SK-N-SH (cell line): ENCODE measurements around the gene ZNF729. TPM values are rescaled to one million over a fixed set of nuclear protein-coding genes. Genes with fewer than 3 reads are reported as not detected.

Experiments used
- CTCF ChIA-PET: fragments of 300-600, 350-600 bp; formaldehyde crosslinking; extraction: SDS; loops from one replicate; lab custom pipeline; 2021; lab: Yijun Ruan, JAX
- POLR2A ChIA-PET: fragments of 350-600 bp; sonication (Branson Sonifier 250); formaldehyde crosslinking; extraction: SDS; loops from one replicate; lab custom pipeline; 2020; ENCODE audit warnings: antibody characterized with exemption, inconsistent platforms; lab: Yijun Ruan, JAX
- DNase-seq: peaks from one replicate; pipeline ENCODE4 v3.0.0; 2012
- H2AFZ ChIP-seq: fragments of 200-600 bp; sonication (generic); 2 replicates; pipeline ENCODE4 v1.8.1; 2016; ENCODE audit warnings: antibody characterized with exemption, mild to moderate bottlenecking, low read depth
- H3F3A ChIP-seq: fragments of 200-600 bp; sonication (generic); replicated peaks from 2 replicates; pipeline ENCODE3; 2016; ENCODE audit warnings: antibody characterized with exemption, mild to moderate bottlenecking; ENCODE audit not compliant: insufficient read depth
- H3K27ac ChIP-seq, 2 experiments: fragments of 200-500 bp in 1 of 2; fragments of 200-600 bp in 1 of 2; sonication (Bioruptor generic) in 1 of 2; sonication (generic), shearing (Covaris generic) in 1 of 2; 2 replicates each; pipeline versions ENCODE4 v1.5.1 to v1.6.1; 2014 to 2016; ENCODE audit warnings: low read depth in 2 of 2, inconsistent platforms in 1 of 2, low read length in 1 of 2, mild to moderate bottlenecking in 1 of 2, mixed read lengths in 1 of 2
- H3K27me3 ChIP-seq: fragments of 200-600 bp; sonication (generic), shearing (Covaris generic); 2 replicates; pipeline ENCODE4 v1.6.1; 2016; ENCODE audit warnings: mixed run types; ENCODE audit not compliant: insufficient read depth
- H3K36me3 ChIP-seq, 2 experiments: fragments of 200-500 bp in 1 of 2; fragments of 200-600 bp in 1 of 2; sonication (Bioruptor generic) in 1 of 2; sonication (generic) in 1 of 2; replicated peaks in 1 of 2; 2 replicates each; pipeline versions ENCODE3 to v1.5.1; 2014 to 2016; ENCODE audit warnings: low read length in 1 of 2, mild to moderate bottlenecking in 1 of 2; ENCODE audit not compliant: insufficient read depth in 2 of 2, control insufficient read depth in 1 of 2
- H3K4me1 ChIP-seq, 2 experiments: fragments of 200-500 bp in 1 of 2; fragments of 200-600 bp in 1 of 2; sonication (Bioruptor generic) in 1 of 2; sonication (generic), shearing (Covaris generic) in 1 of 2; 2 replicates each; pipeline versions ENCODE4 v1.5.1 to v1.6.1; 2014 to 2016; ENCODE audit warnings: low read depth in 1 of 2, low read length in 1 of 2, mixed run types in 1 of 2; ENCODE audit not compliant: insufficient read depth in 2 of 2, control insufficient read depth in 1 of 2
- H3K4me2 ChIP-seq: fragments of 200-600 bp; sonication (generic), shearing (Covaris generic); 2 replicates; pipeline ENCODE4 v1.6.1; 2017; ENCODE audit warnings: mixed run types
- H3K4me3 ChIP-seq, 2 experiments: fragments of 200-500 bp in 1 of 2; fragments of 200-600 bp in 1 of 2; sonication (Bioruptor generic) in 1 of 2; sonication (generic), shearing (Covaris generic) in 1 of 2; 2 replicates each; pipeline versions ENCODE4 v1.5.1 to v1.8.1; 2014 to 2016; ENCODE audit warnings: low read depth in 2 of 2, inconsistent platforms in 1 of 2, low read length in 1 of 2, mild to moderate bottlenecking in 1 of 2, mixed read lengths in 1 of 2, moderate library complexity in 1 of 2
- H3K79me2 ChIP-seq: fragments of 200-600 bp; sonication (generic); 2 replicates; pipeline ENCODE4 v1.8.1; 2017; ENCODE audit warnings: mild to moderate bottlenecking; ENCODE audit not compliant: insufficient read depth
- H3K9ac ChIP-seq: fragments of 200-600 bp; sonication (generic); 2 replicates; pipeline ENCODE4 v1.6.1; 2017; ENCODE audit warnings: mixed run types
- H3K9me2 ChIP-seq: fragments of 200-600 bp; sonication (generic); 2 replicates; pipeline ENCODE4 v1.6.1; 2017; ENCODE audit warnings: mixed run types
- H3K9me3 ChIP-seq: fragments of 200-600 bp; sonication (generic); 2 replicates; pipeline ENCODE4 v1.6.1; 2017; ENCODE audit warnings: mixed run types, mild to moderate bottlenecking, moderate library complexity
- H4K20me1 ChIP-seq: fragments of 200-600 bp; sonication (generic); 2 replicates; pipeline ENCODE4 v1.6.1; 2017; ENCODE audit warnings: mild to moderate bottlenecking, mixed run types; ENCODE audit not compliant: insufficient read depth
- CHD2 ChIP-seq: fragments of 150-350 bp; IDR thresholded peaks from 2 replicates; pipeline ENCODE4 v1.6.1; 2018; ENCODE audit warnings: low read length; ENCODE audit not compliant: partially characterized antibody
- EP300 ChIP-seq, 2 experiments: IDR thresholded peaks; 2 replicates each; pipeline versions ENCODE4 v1.4.0 to v1.6.1; 2012; ENCODE audit warnings: borderline replicate concordance in 1 of 2, low read depth in 1 of 2, low read length in 1 of 2
- EZH2phosphoT487 ChIP-seq: fragments of 200-600 bp; sonication (generic); IDR thresholded peaks from 2 replicates; pipeline ENCODE4 v1.6.1; 2017; ENCODE audit warnings: low read depth, mixed run types, mild to moderate bottlenecking, antibody characterized with exemption, moderate library complexity, borderline replicate concordance
- FOXM1 ChIP-seq: IDR thresholded peaks from 2 replicates; pipeline ENCODE4 v1.4.0; 2012; ENCODE audit warnings: low read depth, mild to moderate bottlenecking
- GATA2 ChIP-seq: sonication (generic); formaldehyde crosslinking; IDR thresholded peaks from 2 replicates; pipeline ENCODE4 v1.5.0; 2020; ENCODE audit warnings: mild to moderate bottlenecking, missing genetic modification reagents
- JUND ChIP-seq: IDR thresholded peaks from 2 replicates; pipeline ENCODE4 v1.4.0; 2012
- MXI1 ChIP-seq: IDR thresholded peaks from 2 replicates; pipeline ENCODE4 v1.6.1; 2012; ENCODE audit warnings: mild to moderate bottlenecking, low read depth, low read length, improper control_type of control experiment
- RCOR1 ChIP-seq: fragments of 150-350 bp; IDR thresholded peaks from 2 replicates; pipeline ENCODE4 v1.6.1; 2017; ENCODE audit warnings: antibody characterized with exemption, low read length
- RXRA ChIP-seq: IDR thresholded peaks from 2 replicates; pipeline ENCODE4 v1.4.0; 2012; ENCODE audit warnings: low read depth, mild to moderate bottlenecking, borderline replicate concordance
- SIN3A ChIP-seq: IDR thresholded peaks from 2 replicates; pipeline ENCODE4 v1.6.1; 2012; ENCODE audit warnings: low read depth, mild to moderate bottlenecking, low read length, moderate library complexity, borderline replicate concordance
- TAF1 ChIP-seq: IDR thresholded peaks from 2 replicates; pipeline ENCODE4 v1.6.1; 2012; ENCODE audit warnings: low read depth, mild to moderate bottlenecking, low read length, moderate library complexity, borderline replicate concordance
- TCF12 ChIP-seq: IDR thresholded peaks from 2 replicates; pipeline ENCODE4 v1.4.0; 2012
- YY1 ChIP-seq: IDR thresholded peaks from 2 replicates; pipeline ENCODE4 v1.4.0; 2012; ENCODE audit warnings: low read depth, mild to moderate bottlenecking
- polyA plus RNA-seq, 3 experiments: library from polyadenylated mRNA; depleted of rRNA; stranded (reverse); fragments of >200 nt; gene quantifications; 2 replicates each; pipeline ENCODE4 v1.2.3, GENCODE V29; 2012
- TF ChIP-seq, protein P1 (sequence below): IDR thresholded peaks from 2 replicates; pipeline ENCODE4; 2012
- TF ChIP-seq, protein P2 (sequence below): IDR thresholded peaks from 2 replicates; pipeline ENCODE4 v1.6.1; 2012; ENCODE audit warnings: mild to moderate bottlenecking, low read depth, low read length, moderate library complexity
- TF ChIP-seq, protein P3 (sequence below): fragments of 200-600 bp; sonication (generic); IDR thresholded peaks from 2 replicates; pipeline ENCODE4 v1.6.1; 2017; ENCODE audit warnings: antibody characterized with exemption, mild to moderate bottlenecking, moderate library complexity

ZNF729 gene
- polyA plus RNA-seq, 1 of the 3 experiments (the other 2 are of a cell fraction), result not detected

DNA sequence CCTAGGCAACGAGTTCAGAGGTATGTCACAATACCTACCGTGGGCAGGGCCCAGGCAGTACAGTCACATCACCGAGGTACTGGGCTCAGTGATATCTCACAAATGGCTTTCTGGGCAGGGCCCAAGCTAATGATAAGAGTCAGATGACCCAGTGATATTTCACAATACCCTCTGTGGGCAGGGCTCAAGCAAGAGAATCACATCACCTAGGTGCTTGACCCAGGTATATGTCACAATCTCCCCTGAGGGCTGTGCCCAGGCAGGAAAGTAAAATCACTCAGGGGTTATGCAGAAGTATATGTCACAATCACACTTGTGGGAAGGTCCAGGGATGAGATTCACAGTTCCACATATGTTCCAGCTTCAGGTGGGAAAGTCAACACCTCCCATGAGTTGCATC lies 45.3 kb downstream of the ZNF729 start (continued):
- TF ChIP-seq, protein P1, sequence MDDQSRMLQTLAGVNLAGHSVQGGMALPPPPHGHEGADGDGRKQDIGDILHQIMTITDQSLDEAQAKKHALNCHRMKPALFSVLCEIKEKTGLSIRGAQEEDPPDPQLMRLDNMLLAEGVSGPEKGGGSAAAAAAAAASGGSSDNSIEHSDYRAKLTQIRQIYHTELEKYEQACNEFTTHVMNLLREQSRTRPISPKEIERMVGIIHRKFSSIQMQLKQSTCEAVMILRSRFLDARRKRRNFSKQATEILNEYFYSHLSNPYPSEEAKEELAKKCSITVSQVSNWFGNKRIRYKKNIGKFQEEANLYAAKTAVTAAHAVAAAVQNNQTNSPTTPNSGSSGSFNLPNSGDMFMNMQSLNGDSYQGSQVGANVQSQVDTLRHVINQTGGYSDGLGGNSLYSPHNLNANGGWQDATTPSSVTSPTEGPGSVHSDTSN, result no peak
- TF ChIP-seq, protein P2, sequence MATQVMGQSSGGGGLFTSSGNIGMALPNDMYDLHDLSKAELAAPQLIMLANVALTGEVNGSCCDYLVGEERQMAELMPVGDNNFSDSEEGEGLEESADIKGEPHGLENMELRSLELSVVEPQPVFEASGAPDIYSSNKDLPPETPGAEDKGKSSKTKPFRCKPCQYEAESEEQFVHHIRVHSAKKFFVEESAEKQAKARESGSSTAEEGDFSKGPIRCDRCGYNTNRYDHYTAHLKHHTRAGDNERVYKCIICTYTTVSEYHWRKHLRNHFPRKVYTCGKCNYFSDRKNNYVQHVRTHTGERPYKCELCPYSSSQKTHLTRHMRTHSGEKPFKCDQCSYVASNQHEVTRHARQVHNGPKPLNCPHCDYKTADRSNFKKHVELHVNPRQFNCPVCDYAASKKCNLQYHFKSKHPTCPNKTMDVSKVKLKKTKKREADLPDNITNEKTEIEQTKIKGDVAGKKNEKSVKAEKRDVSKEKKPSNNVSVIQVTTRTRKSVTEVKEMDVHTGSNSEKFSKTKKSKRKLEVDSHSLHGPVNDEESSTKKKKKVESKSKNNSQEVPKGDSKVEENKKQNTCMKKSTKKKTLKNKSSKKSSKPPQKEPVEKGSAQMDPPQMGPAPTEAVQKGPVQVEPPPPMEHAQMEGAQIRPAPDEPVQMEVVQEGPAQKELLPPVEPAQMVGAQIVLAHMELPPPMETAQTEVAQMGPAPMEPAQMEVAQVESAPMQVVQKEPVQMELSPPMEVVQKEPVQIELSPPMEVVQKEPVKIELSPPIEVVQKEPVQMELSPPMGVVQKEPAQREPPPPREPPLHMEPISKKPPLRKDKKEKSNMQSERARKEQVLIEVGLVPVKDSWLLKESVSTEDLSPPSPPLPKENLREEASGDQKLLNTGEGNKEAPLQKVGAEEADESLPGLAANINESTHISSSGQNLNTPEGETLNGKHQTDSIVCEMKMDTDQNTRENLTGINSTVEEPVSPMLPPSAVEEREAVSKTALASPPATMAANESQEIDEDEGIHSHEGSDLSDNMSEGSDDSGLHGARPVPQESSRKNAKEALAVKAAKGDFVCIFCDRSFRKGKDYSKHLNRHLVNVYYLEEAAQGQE, result no peak
- no peak for TF ChIP-seq MXI1
- TF ChIP-seq RCOR1, result no peak
- no peak for TF ChIP-seq SIN3A
- TF ChIP-seq TAF1, result no peak
- TF ChIP-seq YY1, result no peak
- no peak for TF ChIP-seq CHD2
- TF ChIP-seq TCF12, result no peak
- TF ChIP-seq, protein P3, sequence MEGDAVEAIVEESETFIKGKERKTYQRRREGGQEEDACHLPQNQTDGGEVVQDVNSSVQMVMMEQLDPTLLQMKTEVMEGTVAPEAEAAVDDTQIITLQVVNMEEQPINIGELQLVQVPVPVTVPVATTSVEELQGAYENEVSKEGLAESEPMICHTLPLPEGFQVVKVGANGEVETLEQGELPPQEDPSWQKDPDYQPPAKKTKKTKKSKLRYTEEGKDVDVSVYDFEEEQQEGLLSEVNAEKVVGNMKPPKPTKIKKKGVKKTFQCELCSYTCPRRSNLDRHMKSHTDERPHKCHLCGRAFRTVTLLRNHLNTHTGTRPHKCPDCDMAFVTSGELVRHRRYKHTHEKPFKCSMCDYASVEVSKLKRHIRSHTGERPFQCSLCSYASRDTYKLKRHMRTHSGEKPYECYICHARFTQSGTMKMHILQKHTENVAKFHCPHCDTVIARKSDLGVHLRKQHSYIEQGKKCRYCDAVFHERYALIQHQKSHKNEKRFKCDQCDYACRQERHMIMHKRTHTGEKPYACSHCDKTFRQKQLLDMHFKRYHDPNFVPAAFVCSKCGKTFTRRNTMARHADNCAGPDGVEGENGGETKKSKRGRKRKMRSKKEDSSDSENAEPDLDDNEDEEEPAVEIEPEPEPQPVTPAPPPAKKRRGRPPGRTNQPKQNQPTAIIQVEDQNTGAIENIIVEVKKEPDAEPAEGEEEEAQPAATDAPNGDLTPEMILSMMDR, result no peak
- TF ChIP-seq EZH2phosphoT487, result no peak

DNA sequence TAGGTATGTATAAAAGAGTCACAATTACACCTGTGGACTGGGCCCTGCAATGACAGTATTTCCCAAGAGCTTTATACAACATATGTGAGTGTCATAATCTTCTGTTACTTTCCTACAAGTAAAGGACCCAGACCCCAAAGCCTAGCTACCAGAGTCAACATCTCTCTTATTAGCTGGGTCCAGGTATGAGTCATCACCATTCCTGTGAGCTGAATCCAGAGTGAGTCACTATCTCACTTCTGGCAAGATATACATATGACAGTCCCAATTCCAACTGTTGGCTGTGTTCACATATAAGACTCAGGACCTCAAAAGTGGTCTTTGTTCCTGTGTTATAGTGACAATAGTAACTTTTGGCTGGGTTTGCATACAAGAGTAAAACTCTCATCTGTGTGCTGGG lies 46.7 kb downstream of the ZNF729 start:
- ChIA-PET POLR2A (no interaction called here), CTCF (no interaction called here)
- no peak overlapping the region for H3K27ac ChIP-seq
- no peaks in the 10 kb centered on the region for H3K9me3 ChIP-seq
- H3K4me3 ChIP-seq, result no peak overlapping the region
- TF ChIP-seq JUND, result no peak
- TF ChIP-seq RXRA, result no peak
- no peak for TF ChIP-seq MXI1
- no peak for TF ChIP-seq SIN3A
- no peak for TF ChIP-seq EZH2phosphoT487
- TF ChIP-seq EP300 (IDR thresholded peaks at IDR 0.05; ENCODE audit: borderline replicate concordance in 1 of 2, low read depth in 1 of 2, low read length in 1 of 2), result no peak
- TF ChIP-seq GATA2 (CRISPR knock-in tag), result no peak
- no peak for TF ChIP-seq FOXM1
- TF ChIP-seq, protein P3, result no peak
- TF ChIP-seq CHD2, result no peak
- TF ChIP-seq YY1, result no peak
- no peaks in the 10 kb centered on the region for H3F3A ChIP-seq
- H3K4me1 ChIP-seq, result no peaks in the 10 kb centered on the region
- H3K36me3 ChIP-seq, result no peaks in the 10 kb centered on the region
- H3K9ac ChIP-seq, result no peak overlapping the region
- no peaks in the 10 kb centered on the region for H3K9me2 ChIP-seq
- H3K79me2 ChIP-seq, result no peaks in the 10 kb centered on the region
- H4K20me1 ChIP-seq, result no peaks in the 10 kb centered on the region
- no peak overlapping the region for H2AFZ ChIP-seq
- DNase-seq, result no peak
- H3K4me2 ChIP-seq, result no peak overlapping the region
- no peaks in the 10 kb centered on the region for H3K27me3 ChIP-seq
